Adrenal gland (tissue), 12 donors: ENCODE measurements around the gene SDR42E2. TPM values are rescaled to one million over a fixed set of nuclear protein-coding genes. Genes with fewer than 3 reads are reported as not detected.

Source experiments
- DNase-seq, 7 donors: peaks; one replicate each; pipeline ENCODE4 v3.0.0-alpha.2; 2019 to 2020
- H3K27ac ChIP-seq, 5 donors: fragments of 200-600 bp; sonication (generic) in 4 of 5; 1 replicate in 3 of 5; 2 replicates in 2 of 5; pipeline versions ENCODE4 v1.5.1 to v1.8.0; 2016 to 2020; ENCODE audit warnings: mild to moderate bottlenecking in 1 of 5
- H3K27me3 ChIP-seq: fragments of 200-600 bp; 2 replicates; pipeline ENCODE4 v1.8.0; 2021
- H3K36me3 ChIP-seq, 2 donors: fragments of 200-600 bp; replicated peaks in 1 of 2; 1 replicate in 1 of 2; 2 replicates in 1 of 2; pipeline versions ENCODE4 v1.5.1 to v1.8.0; 2018 to 2022
- H3K4me1 ChIP-seq, 2 donors: fragments of 200-600 bp; replicated peaks in 1 of 2; 1 replicate in 1 of 2; 2 replicates in 1 of 2; pipeline versions ENCODE4 v1.5.1 to v1.8.0; 2018 to 2021
- H3K4me3 ChIP-seq, 4 donors: fragments of 200-600 bp; sonication (generic) in 3 of 4; one replicate each; pipeline ENCODE4 v1.5.1; 2016 to 2018
- H3K9me3 ChIP-seq, 3 donors: fragments of 200-600 bp; sonication (generic) in 1 of 3; replicated peaks in 1 of 3; 1 replicate in 2 of 3; 2 replicates in 1 of 3; pipeline versions ENCODE4 v1.5.1 to v1.8.0; 2016 to 2021
- POLR2A ChIP-seq, 2 donors: fragments of 450-650 bp; IDR thresholded peaks; one replicate each; pipeline ENCODE4 v1.6.1; 2017; ENCODE audit warnings: antibody characterized with exemption in 2 of 2, mild to moderate bottlenecking in 2 of 2, moderate library complexity in 1 of 2
- WGBS, 4 donors: extraction: QIAGEN DNeasy Blood & Tissue Kit in 2 of 4; methylation state at CpG; one replicate each; pipeline versions ENCODE4 v1.1.5 to v1.1.7; 2013 to 2017; 5-methylcytosine and 5-hydroxymethylcytosine counted together
- intact Hi-C, 2 donors: fragments of 100-400 bp; cut with DNase I; formaldehyde crosslinking; loops; one replicate each; pipeline versions ENCODE4 v1.14.1 to v1.15.0; 2022 to 2023
- polyA plus RNA-seq, 3 donors: library from polyadenylated mRNA; stranded (reverse); fragments of 200-250 nt in 2 of 3; fragments of 350-450 nt in 1 of 3; fragmentation: Illumina TruSeq in 1 of 3; extraction: RNeasy Lipid Tissue Mini Kit (QIAGEN cat#74804) in 1 of 3; gene quantifications; one replicate each; pipeline ENCODE4 v1.2.3, GENCODE V29; 2013 to 2014
- total RNA-seq, 9 donors: library from RNA; depleted of rRNA in 4 of 9; stranded (reverse); fragments of >200 nt in 4 of 9; fragments of 120-200 nt in 1 of 9; fragmentation: NEBNext Ultra II Directional in 1 of 9; extraction: Animal tissue kit (Norgen Biotek cat#: 25700) in 1 of 9; gene quantifications; one replicate each; pipeline versions ENCODE4 v1.1.0 to v1.2.4, GENCODE V29; 2013 to 2023
- TF ChIP-seq, protein P1 (sequence below), 6 experiments: fragments of 450-650 bp in 4 of 6; fragments of 200-600 bp in 2 of 6; sonication (generic) in 1 of 6; IDR thresholded peaks; 1 replicate in 5 of 6; 2 replicates in 1 of 6; pipeline versions ENCODE4 v1.5.1 to v1.8.0; 2016 to 2021; ENCODE audit warnings: antibody characterized with exemption in 6 of 6, mild to moderate bottlenecking in 2 of 6, moderate library complexity in 1 of 6
- donor health status: healthy with polysubstance abuse.
- donor health status: Bipolar disorder and iron deficiency.
- donor health status: DM: yes; HTN: yes; CAD: no.
- donor health status: DM: no; HTN: no; CAD: no.
- donor health status: DM: no; HTN: no; CAD: no.
- donor health status: DM: yes; HTN: yes; CAD: no.

The SDR42E2 gene
- total and polyA plus RNA-seq, 12 donors, result 0.08 to 0.10 TPM; not detected in 10

DNA sequence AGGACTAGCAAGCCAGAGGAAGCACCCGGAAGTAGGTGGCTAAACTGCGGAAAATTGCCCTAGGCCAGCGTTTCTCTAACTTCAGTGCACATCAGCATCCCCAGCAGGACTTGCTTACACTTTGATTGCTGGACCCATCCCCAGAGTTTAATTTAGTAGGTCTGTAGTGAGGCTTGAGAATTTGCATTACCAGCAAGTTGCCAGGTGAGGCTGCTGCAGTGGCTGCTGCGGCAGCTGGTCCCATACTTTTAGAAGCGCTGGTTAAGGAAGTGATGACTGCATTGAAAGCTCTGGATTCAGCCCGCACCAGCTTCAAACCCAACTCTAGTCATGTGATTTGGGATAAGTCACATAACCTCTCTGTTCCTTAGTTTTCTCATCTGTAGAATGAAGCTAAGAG lies 48.0 kb downstream of the SDR42E2 start:
- Histone ChIP-seq H3K27me3 (no peaks in the 10 kb centered on the region), H3K4me3 (no peak overlapping the region), H3K36me3 (no peaks in the 10 kb centered on the region), H3K9me3 (no peaks in the 10 kb centered on the region), H3K27ac (no peak overlapping the region), H3K4me1 (peaks cover 8 to 29% of the 10 kb centered on the region in 2 donors)
- TF ChIP-seq, protein P1, sequence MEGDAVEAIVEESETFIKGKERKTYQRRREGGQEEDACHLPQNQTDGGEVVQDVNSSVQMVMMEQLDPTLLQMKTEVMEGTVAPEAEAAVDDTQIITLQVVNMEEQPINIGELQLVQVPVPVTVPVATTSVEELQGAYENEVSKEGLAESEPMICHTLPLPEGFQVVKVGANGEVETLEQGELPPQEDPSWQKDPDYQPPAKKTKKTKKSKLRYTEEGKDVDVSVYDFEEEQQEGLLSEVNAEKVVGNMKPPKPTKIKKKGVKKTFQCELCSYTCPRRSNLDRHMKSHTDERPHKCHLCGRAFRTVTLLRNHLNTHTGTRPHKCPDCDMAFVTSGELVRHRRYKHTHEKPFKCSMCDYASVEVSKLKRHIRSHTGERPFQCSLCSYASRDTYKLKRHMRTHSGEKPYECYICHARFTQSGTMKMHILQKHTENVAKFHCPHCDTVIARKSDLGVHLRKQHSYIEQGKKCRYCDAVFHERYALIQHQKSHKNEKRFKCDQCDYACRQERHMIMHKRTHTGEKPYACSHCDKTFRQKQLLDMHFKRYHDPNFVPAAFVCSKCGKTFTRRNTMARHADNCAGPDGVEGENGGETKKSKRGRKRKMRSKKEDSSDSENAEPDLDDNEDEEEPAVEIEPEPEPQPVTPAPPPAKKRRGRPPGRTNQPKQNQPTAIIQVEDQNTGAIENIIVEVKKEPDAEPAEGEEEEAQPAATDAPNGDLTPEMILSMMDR (IDR thresholded peaks at IDR 0.05), result no peak
- TF ChIP-seq POLR2A (IDR thresholded peaks at IDR 0.05), result no peak
- intact Hi-C loops, result no loop called here
- WGBS, 4 donors, result 87 to 97% (median 96%) methylated on average over 6 of the region's 6 CpGs
- DNase-seq, result no peak

DNA sequence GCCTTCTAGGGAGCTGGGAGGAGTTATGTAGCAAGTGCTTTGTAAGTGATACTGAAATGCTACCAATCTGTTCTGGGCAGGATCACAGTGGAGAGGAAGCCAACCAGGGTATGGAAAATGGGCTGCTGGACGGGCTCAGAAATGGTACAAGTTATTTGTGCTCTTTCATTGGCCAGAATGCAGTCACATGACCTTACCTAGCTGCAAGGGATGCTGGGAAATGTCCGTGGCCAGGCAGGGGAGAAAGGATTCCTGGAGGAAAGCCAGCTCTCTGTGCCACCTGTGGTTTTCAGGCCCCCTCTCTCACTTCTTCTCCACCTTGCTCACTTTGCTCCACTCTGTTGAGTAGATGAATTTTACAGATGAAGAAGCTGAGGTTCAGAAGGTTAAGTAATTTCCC lies 48.5 kb downstream of the SDR42E2 start:
- intact Hi-C loops, result no loop called here
- TF ChIP-seq, protein P1 (IDR thresholded peaks at IDR 0.05), result no peak
- no peak for TF ChIP-seq POLR2A (IDR thresholded peaks at IDR 0.05)
- Histone ChIP-seq H3K36me3 (no peaks in the 10 kb centered on the region), H3K4me3 (no peak overlapping the region), H3K4me1 (peaks cover 10 to 26% of the 10 kb centered on the region in 2 donors), H3K27ac (no peak overlapping the region), H3K27me3 (no peaks in the 10 kb centered on the region), H3K9me3 (no peaks in the 10 kb centered on the region)
- 77 to 100% (median 83%) methylated on average over 2 of the region's 2 CpGs for WGBS, 4 donors
- DNase-seq, result no peak

DNA sequence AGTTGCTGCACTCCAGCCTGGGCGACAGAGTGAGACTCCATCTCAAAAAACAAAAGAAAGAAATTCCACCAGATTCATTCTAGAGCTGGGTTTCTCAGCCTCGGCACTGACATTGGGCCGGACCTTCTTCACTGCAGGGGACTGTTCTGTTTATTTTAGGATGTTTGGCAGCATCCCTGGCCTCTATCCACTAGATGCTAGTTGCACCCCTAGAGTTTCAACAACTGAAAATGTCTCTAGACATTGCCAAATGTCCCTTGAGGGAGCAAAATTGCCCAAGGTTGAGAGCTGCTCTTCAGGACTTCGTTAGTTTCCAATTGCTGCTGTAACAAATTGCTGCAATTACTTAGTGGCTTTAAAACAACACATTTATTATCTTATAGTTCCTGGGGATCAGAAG lies 50.9 kb downstream of the SDR42E2 start:
- H3K36me3 ChIP-seq, result no peaks in the 10 kb centered on the region
- no peaks in the 10 kb centered on the region for H3K9me3 ChIP-seq
- H3K4me3 ChIP-seq, result no peak overlapping the region
- H3K27ac ChIP-seq, result no peak overlapping the region
- 75 to 95% (median 79%) methylated on average over 3 to 4 of the region's 4 CpGs for WGBS, 4 donors
- intact Hi-C loops, result no loop called here
- H3K27me3 ChIP-seq, result no peaks in the 10 kb centered on the region
- no peak for TF ChIP-seq POLR2A (IDR thresholded peaks at IDR 0.05)
- peaks cover 11 to 20% of the 10 kb centered on the region in 2 donors for H3K4me1 ChIP-seq
- no peak for DNase-seq

DNA sequence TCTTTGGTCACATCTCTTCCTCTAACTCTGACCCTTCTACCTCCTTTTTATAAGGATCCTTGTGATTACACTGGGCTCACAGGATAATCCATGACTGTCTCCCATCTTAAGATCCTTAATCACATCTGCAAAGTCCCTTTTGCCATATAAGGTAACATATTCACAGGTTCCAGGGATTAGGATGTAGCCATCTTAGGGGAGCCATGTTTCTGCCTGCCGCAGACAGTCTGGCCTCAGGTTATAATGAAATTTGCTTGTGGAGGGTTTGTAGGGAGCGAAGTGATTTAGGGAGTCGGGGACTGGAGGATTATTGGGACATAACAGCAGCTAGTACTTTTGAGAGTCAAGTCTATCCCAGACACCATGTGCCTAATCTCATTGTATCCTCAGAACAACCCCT lies 51.5 kb downstream of the SDR42E2 start:
- no peaks in the 10 kb centered on the region for H3K27me3 ChIP-seq
- no peak for TF ChIP-seq POLR2A (IDR thresholded peaks at IDR 0.05)
- TF ChIP-seq, protein P1 (IDR thresholded peaks at IDR 0.05), result no peak
- no peak for DNase-seq
- H3K4me1 ChIP-seq, result peaks cover 11 to 14% of the 10 kb centered on the region in 2 donors
- H3K36me3 ChIP-seq, result no peaks in the 10 kb centered on the region
- H3K4me3 ChIP-seq, result no peak overlapping the region
- intact Hi-C loops, result no loop called here
- H3K27ac ChIP-seq, result no peak overlapping the region
- no peaks in the 10 kb centered on the region for H3K9me3 ChIP-seq
- WGBS, 4 donors, result 93 to 100% (median 97%) methylated on average over 3 of the region's 3 CpGs

DNA sequence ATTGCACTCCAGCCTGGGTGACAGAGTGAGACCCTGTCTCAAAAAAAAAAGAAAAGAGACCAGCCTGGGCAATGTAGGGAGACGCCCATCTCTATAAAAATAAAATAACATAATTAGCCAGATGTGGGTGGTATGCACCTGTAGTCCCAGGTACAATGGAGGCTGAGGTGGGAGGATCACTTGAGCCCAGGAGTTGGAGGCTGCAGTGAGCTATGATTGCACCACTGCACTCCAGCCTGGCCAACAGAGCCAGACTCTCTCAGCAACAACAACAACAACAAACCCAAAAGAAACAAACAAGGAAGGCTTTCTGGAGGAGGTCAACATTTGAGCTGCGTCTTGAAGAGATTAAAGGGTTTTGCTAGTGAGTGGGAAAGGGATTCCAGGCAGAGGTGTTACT lies 52.1 kb downstream of the SDR42E2 start:
- no peak for TF ChIP-seq POLR2A (IDR thresholded peaks at IDR 0.05)
- TF ChIP-seq, protein P1 (IDR thresholded peaks at IDR 0.05), result no peak
- 95 to 98% (median 96%) methylated on average over 2 of the region's 2 CpGs for WGBS, 4 donors
- Histone ChIP-seq H3K27ac (no peak overlapping the region), H3K9me3 (no peaks in the 10 kb centered on the region), H3K4me1 (peaks cover 11 to 12% of the 10 kb centered on the region in 2 donors), H3K36me3 (no peaks in the 10 kb centered on the region), H3K27me3 (no peaks in the 10 kb centered on the region), H3K4me3 (no peak overlapping the region)
- intact Hi-C loops, result no loop called here
- DNase-seq, result no peak
